Activated CD4-positive, alpha-beta T cell treated with anti-CD3 and anti-CD28 coated beads, Interleukin-2, Interleukin-6, amounts not matched to agents 100 ng/mL and 50 ng/mL, durations not matched to agents 16 hours and 8 hours (primary cell): Measurements from ENCODE around the gene MIER2.
"Not testable (repeated sequence)": the region's sequence is repeated elsewhere in the genome, so short reads cannot be mapped to it uniquely, and the experiment has no call there.

ENCODE experiments used
- DNase-seq: peaks from one replicate; pipeline ENCODE4 v3.0.0-alpha.2; 2020

MIER2 gene

DNA sequence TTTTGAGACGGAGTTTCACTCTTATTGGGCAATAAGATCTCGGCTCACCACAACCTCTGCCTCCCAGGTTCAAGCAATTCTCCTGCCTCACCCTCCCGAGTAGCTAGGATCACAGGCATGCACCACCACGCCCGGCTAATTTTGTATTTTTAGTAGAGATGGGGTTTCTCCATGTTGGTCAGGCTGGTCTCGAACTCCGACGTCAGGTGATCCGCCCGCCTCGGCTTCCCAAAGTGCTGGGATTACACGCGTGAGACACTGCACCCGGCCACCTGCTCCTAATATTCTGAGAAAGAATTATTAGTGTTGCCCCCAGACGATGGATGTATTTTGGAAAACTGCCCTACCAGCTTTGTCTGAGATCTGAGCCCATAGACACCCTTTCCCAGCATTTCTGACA is 10.9 kb upstream of the MIER2 start:
- DNase-seq, result not testable (repeated sequence)

DNA sequence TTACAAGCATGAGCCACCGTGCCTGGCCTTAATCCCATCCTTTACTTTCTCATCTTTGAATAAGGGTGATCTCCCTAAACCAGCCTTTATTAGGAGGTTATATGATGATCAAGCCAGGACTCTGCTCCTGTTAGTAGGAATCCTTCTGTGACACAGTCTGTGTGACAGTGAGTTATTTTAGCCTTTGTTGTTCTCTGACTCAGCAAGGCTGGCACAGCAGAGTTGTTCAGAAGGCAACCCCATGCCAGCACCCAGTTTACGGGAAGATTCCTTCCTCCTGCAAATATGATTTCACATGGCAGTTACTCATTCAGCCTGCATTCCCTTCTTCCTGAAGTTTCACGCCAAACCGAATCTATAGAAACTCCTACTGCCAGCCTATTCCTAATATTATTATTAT is 10.5 kb upstream of the MIER2 start:
- DNase-seq, result no peak

DNA sequence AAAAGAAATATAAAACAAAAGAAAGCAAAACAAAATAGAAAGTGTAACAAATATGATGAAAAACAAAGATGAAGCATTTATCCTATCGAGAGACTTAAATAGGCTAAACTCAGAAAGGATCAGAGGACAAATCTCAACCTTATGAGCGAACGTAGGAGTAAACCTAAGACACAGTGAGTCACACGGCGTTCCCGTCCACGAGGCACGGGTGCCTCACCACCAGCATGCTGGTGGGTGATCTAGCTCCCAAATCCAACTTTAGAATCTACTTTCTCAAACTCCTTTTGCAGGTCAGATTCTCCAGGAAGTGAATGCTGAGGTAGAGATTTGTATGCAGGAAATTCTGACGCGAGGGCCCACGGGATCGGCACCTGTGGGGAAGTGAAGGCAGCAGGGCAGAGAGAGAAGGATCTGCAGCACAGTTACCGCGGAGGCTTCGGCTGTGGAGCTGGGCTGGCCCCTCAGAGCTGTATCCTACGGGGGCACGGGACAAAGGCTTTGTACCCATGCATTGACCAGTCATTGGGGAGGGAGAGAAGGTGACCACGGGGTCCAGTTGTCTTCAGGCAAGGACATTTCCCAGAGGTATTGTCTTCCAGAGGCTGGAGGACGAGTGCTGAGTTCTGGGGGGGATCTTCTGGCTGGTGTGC is 7.5 kb upstream of the MIER2 start:
- DNase-seq, result no peak

DNA sequence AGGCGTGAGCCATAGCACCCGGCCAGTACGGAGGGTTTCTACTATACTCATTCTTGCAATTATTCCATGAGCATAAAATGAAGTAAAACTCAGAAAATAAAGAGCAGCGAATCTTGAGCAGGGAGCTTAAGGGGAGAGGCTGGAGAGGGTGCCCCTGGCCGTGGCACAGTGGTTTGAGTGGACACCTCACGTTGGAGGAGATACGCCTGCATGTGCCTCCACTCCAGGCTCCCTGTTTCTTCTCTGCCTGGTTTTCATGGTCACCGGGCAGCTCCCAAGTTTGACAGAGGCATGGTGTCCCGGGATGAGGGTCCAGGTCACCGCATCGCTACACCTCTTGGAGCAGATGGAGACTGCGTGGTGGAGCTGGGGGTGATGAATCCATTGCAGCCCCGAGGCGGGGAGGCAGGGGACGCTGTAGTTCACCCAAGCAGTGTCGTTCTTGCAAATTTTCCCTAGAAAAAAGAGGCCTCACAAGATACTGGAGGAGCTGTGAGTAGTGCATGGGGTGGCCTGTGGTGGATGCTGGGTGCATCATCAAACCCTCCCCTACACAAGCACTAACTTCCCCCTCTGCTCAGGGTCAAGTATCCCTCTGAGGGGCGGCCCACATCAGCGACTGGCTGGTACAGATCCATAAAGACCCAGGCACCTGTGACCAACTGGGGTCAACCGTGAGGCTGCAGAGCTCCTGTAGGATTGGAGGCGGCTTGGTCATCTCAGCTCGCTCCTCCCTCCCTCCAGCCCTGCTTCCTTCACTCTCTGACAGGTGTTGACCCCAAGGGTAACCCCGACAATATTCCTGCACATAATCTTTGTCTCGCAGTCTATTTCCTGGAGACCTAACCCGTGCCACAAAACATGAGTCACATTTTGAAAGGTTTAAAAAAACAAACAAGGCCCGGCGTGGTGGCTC is 3.6 kb upstream of the MIER2 start:
- DNase-seq, result no peak

DNA sequence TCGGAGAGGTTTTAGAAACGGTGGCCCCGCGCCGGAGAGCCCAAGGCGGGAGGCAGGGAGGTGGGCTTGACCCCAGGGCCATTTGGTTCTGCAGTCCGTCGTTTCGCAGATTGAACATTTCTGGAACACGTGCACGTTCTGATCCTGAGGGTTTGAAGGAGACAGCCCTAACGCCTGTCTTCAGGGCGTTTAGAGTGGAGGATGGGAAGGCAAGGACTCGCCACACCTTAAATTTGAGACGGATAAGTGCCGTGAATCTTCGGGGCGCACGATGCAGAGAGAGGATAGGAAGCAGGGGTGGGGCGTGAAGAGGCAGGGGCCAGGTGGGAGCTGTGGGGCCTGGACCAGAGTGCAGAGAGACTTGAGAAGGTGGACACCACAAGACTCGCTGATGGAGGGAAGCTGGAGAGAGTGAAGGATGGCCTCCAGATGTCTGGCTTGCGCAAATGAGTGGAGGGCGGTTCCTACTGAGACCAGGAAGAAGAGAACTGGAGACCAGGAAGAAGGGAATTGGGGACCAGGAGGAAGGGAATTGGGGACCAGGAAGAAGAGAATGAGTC is 804 bp upstream of the MIER2 start:
- DNase-seq, result no peak

DNA sequence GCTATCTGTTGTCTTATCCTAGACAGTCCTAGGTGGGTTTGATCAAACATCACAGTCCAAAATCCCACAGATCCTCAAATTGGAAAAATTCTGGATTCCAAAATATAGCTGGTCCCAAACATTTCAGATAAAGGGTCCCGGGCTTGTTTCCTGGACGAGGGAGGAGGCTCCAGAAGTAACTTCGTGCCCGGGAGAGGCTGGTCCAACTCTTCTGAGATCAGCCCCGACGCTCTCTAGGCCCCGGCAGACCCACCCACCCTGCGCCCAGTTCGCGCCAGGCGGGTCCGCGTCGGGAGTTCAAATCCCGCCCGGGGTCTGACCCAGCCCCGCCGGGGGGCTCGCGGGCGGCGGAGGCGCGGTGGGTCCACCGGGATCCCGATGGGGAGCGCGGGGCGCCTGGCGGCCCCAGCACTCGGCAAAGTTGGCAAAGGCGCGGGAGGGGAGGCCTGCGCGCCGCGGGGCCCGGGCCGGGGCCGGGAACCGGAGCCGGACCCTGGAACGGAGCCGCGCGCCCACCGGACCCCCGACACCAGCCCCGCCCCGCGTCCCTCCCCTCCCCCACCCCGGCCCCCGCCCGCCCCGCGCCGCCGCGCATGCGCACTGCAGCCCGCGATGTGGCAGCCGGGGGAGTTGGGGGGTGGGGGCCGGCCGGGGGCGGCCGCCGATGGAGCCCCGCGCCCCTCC is 513 bp downstream of the MIER2 start:
- DNase-seq, result peak; percentile 21

DNA sequence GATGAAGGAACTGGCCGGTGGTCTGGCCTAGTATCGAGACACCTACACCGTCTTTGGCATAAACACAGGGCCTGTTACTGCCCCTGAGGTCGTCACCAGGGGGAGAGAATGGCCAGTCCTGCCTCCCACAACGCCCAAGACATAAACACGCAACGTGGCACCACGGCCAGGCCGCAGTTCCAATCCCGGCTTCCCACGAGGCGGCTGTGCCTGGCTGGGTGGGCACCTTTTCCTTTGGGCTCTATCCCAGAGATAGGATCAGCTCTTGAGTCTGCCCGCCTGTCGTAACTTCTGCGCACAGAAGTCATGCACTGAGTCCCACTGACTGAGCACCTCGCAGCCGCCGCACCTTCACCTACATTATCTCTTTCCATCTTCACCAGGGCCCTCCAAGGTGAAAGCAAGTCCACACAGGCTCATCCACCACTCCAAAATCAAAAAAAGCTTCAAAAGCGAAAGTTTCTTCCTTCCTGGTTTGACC is 1.1 kb downstream of the MIER2 start:
- DNase-seq, result no peak

DNA sequence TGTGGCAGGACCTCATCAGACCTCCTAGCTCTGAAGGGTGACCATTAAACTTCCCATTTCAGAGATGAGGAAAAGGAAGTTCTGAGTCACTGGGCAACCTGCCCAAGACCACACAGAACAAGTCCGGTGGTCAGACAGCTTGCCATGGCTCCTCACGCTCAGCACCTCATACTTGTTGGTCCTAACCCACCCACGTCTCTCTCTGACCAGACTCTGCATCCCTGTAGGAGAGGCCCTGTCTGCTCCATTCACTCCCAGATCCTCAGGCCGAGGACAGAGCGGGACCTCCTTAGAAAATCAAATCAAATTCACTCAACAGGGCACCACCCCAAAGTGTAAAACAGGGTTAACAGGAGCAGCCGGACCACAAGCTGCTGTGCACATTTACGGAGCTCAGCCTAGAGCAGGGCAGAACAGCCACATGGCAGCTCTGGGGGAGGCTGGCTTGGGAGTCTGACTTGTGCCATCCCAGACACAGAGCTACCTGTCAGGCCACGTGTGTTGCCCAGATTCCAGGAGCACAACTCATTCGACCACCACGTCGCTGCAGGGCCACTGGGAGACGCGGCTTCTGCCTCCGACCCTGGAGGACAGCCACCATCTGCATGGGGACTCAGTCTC is 1.7 kb downstream of the MIER2 start:
- DNase-seq, result no peak

DNA sequence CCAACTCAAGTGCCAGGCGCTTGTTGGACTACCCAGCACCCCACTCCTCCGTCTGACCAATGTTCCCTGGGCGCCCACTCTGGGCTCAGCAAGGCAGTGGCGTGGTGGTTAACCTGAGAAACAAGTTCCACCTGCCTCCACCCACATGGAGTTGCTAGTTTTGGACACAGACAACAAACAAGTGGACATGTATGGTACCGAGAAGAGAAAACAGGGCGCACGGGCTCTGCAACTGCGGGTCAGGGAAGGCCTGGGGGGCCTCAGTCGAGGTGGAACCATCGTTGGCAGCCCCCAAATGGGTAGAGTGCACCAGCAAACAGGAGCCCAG is 2.5 kb downstream of the MIER2 start:
- no peak for DNase-seq

DNA sequence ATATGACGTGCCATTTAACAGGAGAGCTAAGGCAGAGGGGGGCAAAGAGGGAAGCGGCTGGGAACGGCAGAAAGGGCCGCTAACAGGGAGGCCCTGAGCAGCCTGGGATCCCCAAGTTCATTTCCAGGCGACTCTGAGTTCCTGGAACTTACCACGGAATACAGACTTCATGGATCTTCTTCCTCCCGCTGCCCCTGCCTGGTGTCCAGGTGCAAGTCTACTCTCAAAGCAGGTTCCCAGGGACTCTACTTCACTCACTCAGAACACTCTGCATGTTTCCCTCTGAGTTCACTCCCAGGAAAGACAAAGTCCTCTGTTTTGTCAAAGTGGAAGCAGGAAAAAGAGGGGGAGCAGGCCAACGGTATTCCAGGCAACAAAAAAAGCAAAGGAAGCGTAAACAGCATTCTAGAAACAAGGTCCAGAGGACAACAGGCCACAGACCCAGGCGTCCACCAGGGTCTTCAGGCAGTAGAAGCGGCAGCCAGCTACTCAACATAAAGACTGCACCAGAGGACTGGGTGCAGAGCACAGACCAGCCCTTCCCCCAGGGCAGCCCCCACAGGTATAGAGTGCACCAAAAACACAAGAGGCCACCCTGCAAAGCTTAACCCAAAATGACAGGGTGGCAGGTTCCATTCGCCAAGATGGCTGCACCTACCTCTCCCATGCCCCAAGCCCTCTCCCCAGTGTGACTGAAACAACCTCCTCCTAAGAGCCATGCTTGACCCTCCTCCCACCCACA is 3.0 kb downstream of the MIER2 start:
- DNase-seq, result no peak

DNA sequence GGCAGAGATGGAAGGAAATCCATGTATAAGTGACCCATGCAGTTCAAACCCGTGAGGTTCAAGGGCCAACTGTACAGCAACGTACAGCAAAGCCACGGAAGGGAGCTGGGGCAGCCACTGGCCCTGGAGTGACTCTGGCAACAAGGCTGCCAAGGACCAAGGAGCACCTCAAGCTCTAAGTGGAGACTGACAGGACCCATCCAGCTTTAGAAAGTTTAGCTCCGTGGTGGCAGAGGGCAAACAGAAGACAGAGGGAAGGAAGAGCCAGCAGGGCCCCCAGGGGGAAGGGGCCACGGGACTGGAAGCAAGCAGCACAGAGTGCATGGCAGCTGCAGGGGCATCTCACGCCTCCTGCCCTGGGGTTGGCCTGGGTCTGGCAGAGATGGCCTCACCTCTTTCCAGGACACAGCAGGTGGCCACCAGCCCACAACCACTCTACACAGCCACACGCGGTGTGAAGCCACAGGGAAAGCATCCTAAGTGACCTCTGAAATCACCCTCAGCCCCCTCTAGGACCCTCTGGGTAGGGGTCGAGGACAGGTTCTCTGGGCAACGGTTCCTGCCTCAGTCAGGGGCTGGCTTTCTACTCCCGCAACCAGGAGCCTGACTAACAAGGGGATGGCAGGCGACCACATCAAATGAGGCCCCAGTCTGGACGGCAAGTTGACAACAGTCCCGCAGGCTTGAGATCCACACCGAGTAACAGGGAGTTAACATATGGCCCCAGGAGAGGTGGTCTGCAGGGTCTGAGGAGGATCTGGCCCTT is 3.8 kb downstream of the MIER2 start:
- no peak for DNase-seq

DNA sequence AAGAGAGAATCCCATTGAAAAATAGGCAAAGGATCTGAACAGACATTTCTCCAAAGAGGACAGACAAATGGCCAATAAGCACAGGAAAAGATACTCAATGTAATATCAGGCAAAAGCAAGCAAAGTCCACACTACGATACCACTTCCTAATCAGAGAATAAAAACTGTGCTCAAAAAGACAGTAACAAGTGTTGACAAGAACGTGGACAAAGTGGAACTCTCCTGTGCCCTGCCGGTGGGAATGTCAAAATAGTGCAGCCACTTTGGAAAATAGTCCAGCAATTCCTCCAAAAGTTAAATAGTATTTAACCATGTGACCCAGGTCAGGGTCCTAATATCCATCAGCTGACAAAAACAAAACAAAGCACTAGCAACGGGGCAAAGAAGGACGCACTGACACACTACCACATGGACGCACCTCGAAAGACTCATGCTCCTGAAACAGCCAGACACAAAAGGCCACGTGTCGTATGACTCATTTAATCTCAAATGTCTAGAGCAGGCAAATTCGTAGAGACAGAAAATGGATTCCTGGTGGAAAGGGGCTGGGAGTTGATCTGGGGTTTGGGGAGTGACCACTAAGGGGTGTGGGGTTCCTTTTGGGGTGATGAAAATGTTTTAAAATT is 5.2 kb downstream of the MIER2 start:
- no peak for DNase-seq

DNA sequence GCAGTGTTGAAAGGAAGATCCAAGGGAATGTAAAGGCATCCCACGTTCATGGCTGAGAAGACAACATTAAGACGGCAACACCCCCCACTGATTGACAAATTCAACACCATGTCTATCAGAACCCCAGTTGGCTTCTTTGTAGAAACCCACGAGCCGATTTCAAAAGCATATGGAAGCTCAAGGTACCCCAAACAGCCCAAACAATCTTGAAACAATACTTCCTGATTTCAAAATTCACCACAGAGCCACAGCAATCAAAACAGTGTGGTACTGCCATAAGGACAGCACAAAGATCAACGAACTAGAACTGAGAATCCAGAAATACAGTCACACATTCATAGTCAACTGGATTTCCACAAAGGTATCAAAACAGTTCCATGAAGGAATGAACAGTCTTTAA is 6.2 kb downstream of the MIER2 start:
- no peak for DNase-seq

DNA sequence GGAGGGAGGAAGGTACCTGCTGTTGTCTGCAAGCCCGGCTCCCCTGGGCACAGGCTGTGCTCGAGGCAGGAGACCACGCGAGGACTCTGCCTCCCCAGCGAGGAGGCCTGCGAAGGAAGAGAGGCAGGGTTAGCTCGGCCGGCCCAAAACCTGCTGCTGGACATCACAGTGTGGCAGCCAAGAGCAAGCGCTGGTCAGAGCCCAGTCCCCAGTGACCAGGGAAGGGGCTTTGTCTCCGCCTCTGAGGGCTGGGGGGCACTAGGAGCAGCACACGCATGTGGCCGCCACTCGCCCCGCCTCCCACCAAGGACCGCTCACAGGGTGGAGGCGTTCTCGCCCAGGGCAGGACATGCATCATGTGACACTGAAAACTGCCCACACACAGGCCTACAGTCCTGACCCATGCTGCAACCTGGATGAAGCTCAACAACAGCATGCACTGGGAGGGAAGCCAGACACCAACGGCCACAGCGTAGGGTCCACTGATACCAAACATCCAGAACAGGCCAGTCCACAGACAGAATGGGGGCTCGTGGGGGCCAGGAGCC is 8.5 kb downstream of the MIER2 start:
- no peak for DNase-seq

DNA sequence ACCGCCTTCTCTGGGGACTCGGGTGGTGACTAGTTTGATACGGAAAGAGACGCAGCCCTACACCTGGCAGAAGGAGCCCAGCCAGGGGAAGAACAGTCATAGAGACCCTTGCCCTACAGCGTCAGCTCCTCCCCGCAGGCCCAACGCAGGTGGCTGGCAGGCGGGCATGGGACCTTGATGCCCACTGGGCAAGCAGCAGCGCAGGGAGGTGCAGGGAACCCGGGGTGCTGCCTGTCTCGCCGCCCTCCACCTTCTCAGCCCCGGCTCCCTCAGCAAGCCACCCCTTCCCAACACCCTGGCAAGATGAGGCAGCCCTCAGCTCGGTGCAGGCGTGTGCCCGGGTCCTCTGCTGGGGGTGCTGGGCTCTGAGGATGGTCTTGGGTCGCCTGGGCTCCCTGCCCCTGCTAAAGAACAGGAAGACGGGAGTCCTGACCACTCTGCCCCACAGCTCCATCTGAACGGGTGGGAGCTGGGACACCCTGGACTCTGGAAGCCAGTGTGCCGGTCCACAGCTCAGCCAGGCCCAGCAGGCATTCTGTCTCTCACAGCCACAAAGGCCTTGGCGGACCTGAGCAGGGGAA is 9.0 kb downstream of the MIER2 start:
- no peak for DNase-seq

DNA sequence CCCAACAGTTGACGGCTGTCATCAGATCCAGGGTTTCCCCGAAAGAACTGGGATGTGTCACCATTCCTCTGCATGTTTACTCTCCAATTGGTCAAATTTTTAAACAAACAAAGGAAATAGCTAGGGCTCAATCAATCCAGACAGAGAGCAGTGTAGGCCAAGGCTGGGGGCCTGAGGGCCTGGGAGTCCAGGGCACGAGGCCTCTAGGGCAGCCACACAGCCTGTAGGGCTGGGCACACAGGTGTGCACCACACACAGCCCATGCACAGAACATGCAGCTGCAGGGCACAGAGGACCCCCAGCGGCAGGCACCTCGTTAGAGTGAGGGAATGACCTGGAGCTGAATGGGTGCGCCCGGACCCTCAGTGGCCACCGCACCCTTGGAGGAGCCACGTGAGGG is 9.5 kb downstream of the MIER2 start:
- no peak for DNase-seq

DNA sequence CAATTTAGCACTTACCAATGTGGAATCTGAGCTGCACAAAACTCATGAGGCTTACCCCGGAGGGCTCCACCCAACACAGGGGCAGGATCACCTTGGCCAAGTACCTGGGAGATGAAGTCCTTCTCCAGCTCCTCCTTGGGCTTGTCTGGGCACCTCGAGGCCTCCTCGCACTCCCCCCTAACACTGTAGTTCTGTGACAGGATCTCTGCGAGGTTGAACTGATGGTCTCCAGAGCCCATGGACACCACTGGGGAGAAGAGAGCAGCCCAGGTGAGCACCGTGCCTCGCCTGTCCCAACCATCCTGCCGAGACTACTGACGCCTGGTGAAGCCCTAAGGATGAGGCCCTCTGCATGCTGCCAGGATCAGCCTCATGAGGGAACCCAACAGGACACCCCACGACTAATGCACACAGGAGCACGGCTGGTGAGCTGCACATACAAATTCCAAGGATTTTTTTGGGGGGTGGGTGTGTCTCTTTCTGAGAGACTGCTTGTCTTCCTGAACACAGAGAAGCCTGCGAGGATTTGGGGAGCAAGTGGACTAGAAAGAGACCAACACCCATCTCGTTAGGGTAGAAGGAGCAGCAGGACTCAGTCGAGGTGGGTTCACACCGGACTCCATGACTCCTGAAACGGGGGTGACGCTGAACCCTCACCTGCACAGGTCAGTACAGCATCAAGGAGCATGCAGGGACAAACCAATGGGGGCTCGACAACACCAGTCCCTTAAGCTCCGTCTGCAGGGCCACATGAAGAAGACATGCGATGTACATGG is 10.1 kb downstream of the MIER2 start:
- DNase-seq, result no peak

DNA sequence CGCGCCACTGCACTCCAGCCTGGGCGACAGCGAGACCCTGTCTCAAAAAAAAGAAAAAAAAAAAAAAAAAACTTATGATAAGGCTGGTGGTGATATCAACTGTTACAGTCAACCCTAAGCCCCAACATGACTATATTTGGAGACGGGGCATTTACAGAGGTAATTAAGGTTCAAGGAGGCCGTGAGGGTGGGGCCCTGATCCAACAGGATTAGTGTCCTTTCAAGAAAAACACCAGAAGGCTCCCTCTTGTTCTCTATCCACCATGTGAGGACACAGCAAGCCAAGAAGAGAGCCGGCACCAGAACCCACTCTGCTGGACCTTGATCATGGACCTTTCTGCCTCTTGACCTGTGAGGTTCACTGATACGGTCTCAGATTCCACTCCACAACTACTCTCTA is 14.1 kb downstream of the MIER2 start:
- no peak for DNase-seq

DNA sequence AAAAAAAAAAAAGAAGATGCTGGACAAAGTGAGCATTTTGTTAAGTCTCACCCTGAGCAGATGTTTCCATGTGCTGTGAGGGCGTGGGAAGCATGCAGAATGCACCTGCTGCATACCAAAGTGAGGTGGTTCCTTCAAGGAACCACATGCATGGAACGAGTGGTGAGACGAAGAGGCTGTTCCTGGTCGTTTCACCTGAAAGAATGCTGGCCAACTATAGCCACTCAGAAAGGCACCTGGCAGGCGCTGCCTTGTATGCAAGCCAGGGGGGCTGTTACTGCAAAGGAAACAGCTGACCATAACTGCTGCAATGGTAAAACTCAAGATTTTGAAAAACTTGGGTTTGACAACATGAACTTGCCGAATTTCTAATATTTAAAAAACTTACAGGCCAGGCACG is 14.7 kb downstream of the MIER2 start:
- DNase-seq, result no peak
